Calu3 (cell line): ENCODE measurements around the gene SDHC. TPM values are rescaled to one million over a fixed set of nuclear protein-coding genes. Genes with fewer than 3 reads are reported as not detected.

Source experiments
- total RNA-seq: library from RNA; stranded (reverse); gene quantifications from 2 replicates; pipeline ENCODE4 v1.2.3, GENCODE V29; 2022

The SDHC gene
- total RNA-seq, 1 experiment from 2014 or later = 245 TPM

Other genes with a start within 250 kb of the SDHC start
- 1.7 and 2.9 TPM in 2 replicates for gene ARHGAP30, start 244.5 kb upstream of the SDHC start, total RNA-seq
- gene NECTIN4, start 224.8 kb upstream of the SDHC start, total RNA-seq = 24.9 and 42.4 TPM in 2 replicates
- 5.3 and 7.0 TPM in 2 replicates for gene KLHDC9, start 216.0 kb upstream of the SDHC start, total RNA-seq
- 121 and 129 TPM in 2 replicates for gene PFDN2, start 196.3 kb upstream of the SDHC start, total RNA-seq
- gene NIT1, start 196.3 kb upstream of the SDHC start, total RNA-seq = 49.8 and 52.9 TPM in 2 replicates
- 40.4 and 45.7 TPM in 2 replicates for gene DEDD, start 181.7 kb upstream of the SDHC start, total RNA-seq
- 77.5 and 85.8 TPM in 2 replicates for gene UFC1, start 160.4 kb upstream of the SDHC start, total RNA-seq
- gene USP21, start 154.9 kb upstream of the SDHC start, total RNA-seq = 35.8 and 40.9 TPM in 2 replicates
- gene PPOX, start 148.0 kb upstream of the SDHC start, total RNA-seq = 25.7 and 27.1 TPM in 2 replicates
- gene B4GALT3, start 136.9 kb upstream of the SDHC start, total RNA-seq = 51.9 and 59.2 TPM in 2 replicates
- gene ADAMTS4, start 115.3 kb upstream of the SDHC start, total RNA-seq = not detected in 2 replicates
- 91.3 and 98.3 TPM in 2 replicates for gene NDUFS2, start 112.0 kb upstream of the SDHC start, total RNA-seq
- not detected in 2 replicates for gene FCER1G, start 99.1 kb upstream of the SDHC start, total RNA-seq
- not detected in 2 replicates for gene APOA2, start 90.8 kb upstream of the SDHC start, total RNA-seq
- 14.1 and 15.0 TPM in 2 replicates for gene TOMM40L, start 88.3 kb upstream of the SDHC start, total RNA-seq
- not detected in 2 replicates for gene NR1I3, start 76.2 kb upstream of the SDHC start, total RNA-seq
- not detected in 2 replicates for gene PCP4L1, start 55.6 kb upstream of the SDHC start, total RNA-seq
- gene MPZ, start 4.4 kb upstream of the SDHC start, total RNA-seq = 0.37 and 0.47 TPM in 2 replicates
- not detected in 2 replicates for gene CFAP126, start 53.5 kb downstream of the SDHC start, total RNA-seq
- not detected in 2 replicates for gene FCGR2A, start 191.1 kb downstream of the SDHC start, total RNA-seq
- 1.3 and 1.9 TPM in 2 replicates for gene HSPA6, start 210.2 kb downstream of the SDHC start, total RNA-seq
- gene FCGR3A, start 235.4 kb downstream of the SDHC start, total RNA-seq = not detected in 2 replicates